ENCODE results near the gene MRPL12.
"Not testable (repeated sequence)": the region's sequence is repeated elsewhere in the genome, so short reads cannot be mapped to it uniquely, and the experiment has no call there.

Gene MRPL12

GRCh38 chr17:81735264-81736102, 32.3 kb downstream of the MRPL12 start:
- DNase-seq (ENCODE audit: low read depth in 1 of 2, low spot score in 1 of 2) = peak; percentile 68 to 81
- in situ Hi-C loops (cut with HindIII; ENCODE audit: low pct_unique_long_range_greater_than_20kb, low sequenced_read_pairs) = no loop called here
- TF ChIP-seq JUND (IDR thresholded peaks at IDR 0.05; ENCODE audit: low read depth) = no peak

- in situ Hi-C loops (cut with HindIII; ENCODE audit: low pct_unique_long_range_greater_than_20kb, low sequenced_read_pairs) = no loop called here
- no peak for DNase-seq (ENCODE audit: low read depth in 1 of 2, low spot score in 1 of 2)
- no peak for TF ChIP-seq JUND (IDR thresholded peaks at IDR 0.05; ENCODE audit: low read depth)
These were observed 35.0 kb downstream of the MRPL12 start for GRCh38 chr17:81737947-81738800.

GRCh38 chr17:81738801-81739393, 35.7 kb downstream of the MRPL12 start:
- in situ Hi-C loops (cut with HindIII; ENCODE audit: low pct_unique_long_range_greater_than_20kb, low sequenced_read_pairs) = no loop called here
- TF ChIP-seq JUND (IDR thresholded peaks at IDR 0.05; ENCODE audit: low read depth) = no peak
- no peak for DNase-seq (ENCODE audit: low read depth in 1 of 2, low spot score in 1 of 2)

GRCh38 chr17:81739593-81739992, 36.4 kb downstream of the MRPL12 start:
- in situ Hi-C loops (cut with HindIII; ENCODE audit: low pct_unique_long_range_greater_than_20kb, low sequenced_read_pairs); DNase-seq (ENCODE audit: low read depth in 1 of 2, low spot score in 1 of 2): not testable (repeated sequence)

GRCh38 chr17:81740395-81740961, 37.3 kb downstream of the MRPL12 start:
- no peak for DNase-seq (ENCODE audit: low read depth in 1 of 2, low spot score in 1 of 2)
- TF ChIP-seq JUND (IDR thresholded peaks at IDR 0.05; ENCODE audit: low read depth) = no peak
- in situ Hi-C loops (cut with HindIII; ENCODE audit: low pct_unique_long_range_greater_than_20kb, low sequenced_read_pairs) = no loop called here

- no peak for DNase-seq (ENCODE audit: low read depth in 1 of 2, low spot score in 1 of 2)
- in situ Hi-C loops (cut with HindIII; ENCODE audit: low pct_unique_long_range_greater_than_20kb, low sequenced_read_pairs) = no loop called here
- no peak for TF ChIP-seq JUND (IDR thresholded peaks at IDR 0.05; ENCODE audit: low read depth)
These were observed 38.0 kb downstream of the MRPL12 start for GRCh38 chr17:81741049-81741593.

- no peak for TF ChIP-seq JUND (IDR thresholded peaks at IDR 0.05; ENCODE audit: low read depth)
- in situ Hi-C loops (cut with HindIII; ENCODE audit: low pct_unique_long_range_greater_than_20kb, low sequenced_read_pairs) = no loop called here
- peak in 1 of 2 experiments; percentile 40 for DNase-seq (ENCODE audit: low read depth in 1 of 2, low spot score in 1 of 2)
These were observed 38.7 kb downstream of the MRPL12 start for GRCh38 chr17:81741594-81742452.
